ENCODE measurements around the gene FARP1.

Gene FARP1

GRCh38 chr13:98311200-98311548, 168.3 kb downstream of the FARP1 start:
- H3K36me3 ChIP-seq (ENCODE audit: control insufficient read depth in 4 of 4, insufficient read depth in 4 of 4, low read length in 3 of 4): no peaks in the 10 kb centered on the region
- DNase-seq: no peak
- peaks cover 0 to 2% (median 0%) of the 10 kb centered on the region in 5 experiments for H3K27me3 ChIP-seq (replicated peaks in 2 of 5; ENCODE audit: control insufficient read depth in 4 of 5, insufficient read depth in 5 of 5, low read length in 4 of 5)
- no peak overlapping the region for H3K27ac ChIP-seq (ENCODE audit: insufficient read depth in 1 of 2, low read depth in 1 of 2, low read length in 2 of 2, poor library complexity in 1 of 2, severe bottlenecking in 2 of 2)
- H3K4me1 ChIP-seq (ENCODE audit: control extremely low read depth in 1 of 4, control insufficient read depth in 4 of 4, insufficient read depth in 4 of 4, low read length in 3 of 4): no peaks in the 10 kb centered on the region
- POLR2A ChIA-PET: no interaction called here
- CTCF ChIA-PET: no interaction called here
- no peak overlapping the region for H3K4me3 ChIP-seq (ENCODE audit: control insufficient read depth in 1 of 7, extremely low read depth in 1 of 7, insufficient read depth in 4 of 7, low read depth in 2 of 7, low read length in 6 of 7)
- no peaks in the 10 kb centered on the region for H3K9me3 ChIP-seq (ENCODE audit: control extremely low read depth in 1 of 5, control insufficient read depth in 4 of 5, insufficient read depth in 2 of 5, low read depth in 1 of 5, low read length in 4 of 5)
- no CpG with 5 or more reads among the region's 1 CpG for WGBS (ENCODE audit: insufficient coverage)

GRCh38 chr13:98312606-98313005, 169.7 kb downstream of the FARP1 start:
- Histone ChIP-seq H3K36me3 (ENCODE audit: control insufficient read depth in 4 of 4, insufficient read depth in 4 of 4, low read length in 3 of 4) (no peaks in the 10 kb centered on the region), H3K27ac (ENCODE audit: insufficient read depth in 1 of 2, low read depth in 1 of 2, low read length in 2 of 2, poor library complexity in 1 of 2, severe bottlenecking in 2 of 2) (no peak overlapping the region), H3K4me1 (ENCODE audit: control extremely low read depth in 1 of 4, control insufficient read depth in 4 of 4, insufficient read depth in 4 of 4, low read length in 3 of 4) (no peaks in the 10 kb centered on the region), H3K9me3 (ENCODE audit: control extremely low read depth in 1 of 5, control insufficient read depth in 4 of 5, insufficient read depth in 2 of 5, low read depth in 1 of 5, low read length in 4 of 5) (no peaks in the 10 kb centered on the region), H3K27me3 (replicated peaks in 2 of 5; ENCODE audit: control insufficient read depth in 4 of 5, insufficient read depth in 5 of 5, low read length in 4 of 5) (peaks cover 0 to 2% (median 0%) of the 10 kb centered on the region in 5 experiments), H3K4me3 (ENCODE audit: control insufficient read depth in 1 of 7, extremely low read depth in 1 of 7, insufficient read depth in 4 of 7, low read depth in 2 of 7, low read length in 6 of 7) (no peak overlapping the region)
- ChIA-PET POLR2A (no interaction called here), CTCF (no interaction called here)
- DNase-seq: no peak
- WGBS (ENCODE audit: insufficient coverage): 100% methylated on average over 7 of the region's 7 CpGs

- POLR2A ChIA-PET: no interaction called here
- no peak for DNase-seq
- CTCF ChIA-PET: no interaction called here
- Histone ChIP-seq H3K4me1 (ENCODE audit: control extremely low read depth in 1 of 4, control insufficient read depth in 4 of 4, insufficient read depth in 4 of 4, low read length in 3 of 4) (no peaks in the 10 kb centered on the region), H3K4me3 (ENCODE audit: control insufficient read depth in 1 of 7, extremely low read depth in 1 of 7, insufficient read depth in 4 of 7, low read depth in 2 of 7, low read length in 6 of 7) (no peak overlapping the region), H3K27me3 (replicated peaks in 2 of 5; ENCODE audit: control insufficient read depth in 4 of 5, insufficient read depth in 5 of 5, low read length in 4 of 5) (peaks cover 0 to 2% (median 0%) of the 10 kb centered on the region in 5 experiments), H3K36me3 (ENCODE audit: control insufficient read depth in 4 of 4, insufficient read depth in 4 of 4, low read length in 3 of 4) (no peaks in the 10 kb centered on the region), H3K9me3 (ENCODE audit: control extremely low read depth in 1 of 5, control insufficient read depth in 4 of 5, insufficient read depth in 2 of 5, low read depth in 1 of 5, low read length in 4 of 5) (no peaks in the 10 kb centered on the region), H3K27ac (ENCODE audit: insufficient read depth in 1 of 2, low read depth in 1 of 2, low read length in 2 of 2, poor library complexity in 1 of 2, severe bottlenecking in 2 of 2) (no peak overlapping the region)
- 97% methylated on average over 10 of the region's 20 CpGs for WGBS (ENCODE audit: insufficient coverage)
Measured at GRCh38 chr13:98313023-98313921, 170.4 kb downstream of the FARP1 start.

GRCh38 chr13:98313922-98314292, 171.0 kb downstream of the FARP1 start:
- Histone ChIP-seq H3K4me3 (ENCODE audit: control insufficient read depth in 1 of 7, extremely low read depth in 1 of 7, insufficient read depth in 4 of 7, low read depth in 2 of 7, low read length in 6 of 7) (no peak overlapping the region), H3K4me1 (ENCODE audit: control extremely low read depth in 1 of 4, control insufficient read depth in 4 of 4, insufficient read depth in 4 of 4, low read length in 3 of 4) (no peaks in the 10 kb centered on the region), H3K36me3 (ENCODE audit: control insufficient read depth in 4 of 4, insufficient read depth in 4 of 4, low read length in 3 of 4) (no peaks in the 10 kb centered on the region), H3K27me3 (replicated peaks in 2 of 5; ENCODE audit: control insufficient read depth in 4 of 5, insufficient read depth in 5 of 5, low read length in 4 of 5) (peaks cover 0 to 2% (median 0%) of the 10 kb centered on the region in 5 experiments), H3K27ac (ENCODE audit: insufficient read depth in 1 of 2, low read depth in 1 of 2, low read length in 2 of 2, poor library complexity in 1 of 2, severe bottlenecking in 2 of 2) (no peak overlapping the region), H3K9me3 (ENCODE audit: control extremely low read depth in 1 of 5, control insufficient read depth in 4 of 5, insufficient read depth in 2 of 5, low read depth in 1 of 5, low read length in 4 of 5) (no peaks in the 10 kb centered on the region)
- POLR2A ChIA-PET: no interaction called here
- WGBS (ENCODE audit: insufficient coverage): 98% methylated on average over 5 of the region's 6 CpGs
- no peak for DNase-seq
- CTCF ChIA-PET: no interaction called here

- no peak overlapping the region for H3K4me3 ChIP-seq (ENCODE audit: control insufficient read depth in 1 of 7, extremely low read depth in 1 of 7, insufficient read depth in 4 of 7, low read depth in 2 of 7, low read length in 6 of 7)
- POLR2A ChIA-PET: no interaction called here
- H3K27me3 ChIP-seq (replicated peaks in 2 of 5; ENCODE audit: control insufficient read depth in 4 of 5, insufficient read depth in 5 of 5, low read length in 4 of 5): no peaks in the 10 kb centered on the region
- H3K36me3 ChIP-seq (ENCODE audit: control insufficient read depth in 4 of 4, insufficient read depth in 4 of 4, low read length in 3 of 4): no peaks in the 10 kb centered on the region
- no peak for DNase-seq
- CTCF ChIA-PET: no interaction called here
- H3K9me3 ChIP-seq (ENCODE audit: control extremely low read depth in 1 of 5, control insufficient read depth in 4 of 5, insufficient read depth in 2 of 5, low read depth in 1 of 5, low read length in 4 of 5): no peaks in the 10 kb centered on the region
- H3K4me1 ChIP-seq (ENCODE audit: control extremely low read depth in 1 of 4, control insufficient read depth in 4 of 4, insufficient read depth in 4 of 4, low read length in 3 of 4): no peaks in the 10 kb centered on the region
- H3K27ac ChIP-seq (ENCODE audit: insufficient read depth in 1 of 2, low read depth in 1 of 2, low read length in 2 of 2, poor library complexity in 1 of 2, severe bottlenecking in 2 of 2): no peak overlapping the region
- WGBS (ENCODE audit: insufficient coverage): 78% methylated on average over 5 of the region's 8 CpGs
Measured at GRCh38 chr13:98315466-98315865, 172.6 kb downstream of the FARP1 start.

- Histone ChIP-seq H3K4me1 (ENCODE audit: control extremely low read depth in 1 of 4, control insufficient read depth in 4 of 4, insufficient read depth in 4 of 4, low read length in 3 of 4) (no peaks in the 10 kb centered on the region), H3K9me3 (ENCODE audit: control extremely low read depth in 1 of 5, control insufficient read depth in 4 of 5, insufficient read depth in 2 of 5, low read depth in 1 of 5, low read length in 4 of 5) (no peaks in the 10 kb centered on the region), H3K27ac (ENCODE audit: insufficient read depth in 1 of 2, low read depth in 1 of 2, low read length in 2 of 2, poor library complexity in 1 of 2, severe bottlenecking in 2 of 2) (no peak overlapping the region), H3K36me3 (ENCODE audit: control insufficient read depth in 4 of 4, insufficient read depth in 4 of 4, low read length in 3 of 4) (no peaks in the 10 kb centered on the region), H3K27me3 (replicated peaks in 2 of 5; ENCODE audit: control insufficient read depth in 4 of 5, insufficient read depth in 5 of 5, low read length in 4 of 5) (no peaks in the 10 kb centered on the region), H3K4me3 (ENCODE audit: control insufficient read depth in 1 of 7, extremely low read depth in 1 of 7, insufficient read depth in 4 of 7, low read depth in 2 of 7, low read length in 6 of 7) (no peak overlapping the region)
- no peak for DNase-seq
- 93% methylated on average over 8 of the region's 8 CpGs for WGBS (ENCODE audit: insufficient coverage)
- POLR2A ChIA-PET: no interaction called here
- CTCF ChIA-PET: no interaction called here
Measured at GRCh38 chr13:98315902-98316301, 173.0 kb downstream of the FARP1 start.

- ChIA-PET POLR2A (no interaction called here), CTCF (interaction anchor here (1.1 kb wide), 1 partner anchor 21 kb away, joined by 3 read pairs; no protein-coding TSS in a partner anchor)
- Histone ChIP-seq H3K36me3 (ENCODE audit: control insufficient read depth in 4 of 4, insufficient read depth in 4 of 4, low read length in 3 of 4) (no peaks in the 10 kb centered on the region), H3K9me3 (ENCODE audit: control extremely low read depth in 1 of 5, control insufficient read depth in 4 of 5, insufficient read depth in 2 of 5, low read depth in 1 of 5, low read length in 4 of 5) (no peaks in the 10 kb centered on the region), H3K27me3 (replicated peaks in 2 of 5; ENCODE audit: control insufficient read depth in 4 of 5, insufficient read depth in 5 of 5, low read length in 4 of 5) (no peaks in the 10 kb centered on the region), H3K4me3 (ENCODE audit: control insufficient read depth in 1 of 7, extremely low read depth in 1 of 7, insufficient read depth in 4 of 7, low read depth in 2 of 7, low read length in 6 of 7) (no peak overlapping the region), H3K4me1 (ENCODE audit: control extremely low read depth in 1 of 4, control insufficient read depth in 4 of 4, insufficient read depth in 4 of 4, low read length in 3 of 4) (no peaks in the 10 kb centered on the region), H3K27ac (ENCODE audit: insufficient read depth in 1 of 2, low read depth in 1 of 2, low read length in 2 of 2, poor library complexity in 1 of 2, severe bottlenecking in 2 of 2) (no peak overlapping the region)
- WGBS (ENCODE audit: insufficient coverage): 100% methylated on average over 2 of the region's 3 CpGs
- no peak for DNase-seq
Measured at GRCh38 chr13:98317573-98318171, 174.8 kb downstream of the FARP1 start.
